GM08714 (cell line): Measurements from ENCODE around the gene PALS1.
A peak's percentile ranks its signal among the peaks of the same experiment; 100 is the strongest.

Experiments
- H3K4me3 ChIP-seq: fragments of 200-500 bp; sonication (Bioruptor generic); 2 replicates; pipeline ENCODE4 v1.5.1; 2014; ENCODE audit warnings: mild to moderate bottlenecking, low read length, inconsistent platforms
- ZNF274 ChIP-seq: IDR thresholded peaks from 2 replicates; pipeline ENCODE4 v1.6.1; 2012; ENCODE audit warnings: mild to moderate bottlenecking, low read depth, low read length

PALS1 gene

DNA sequence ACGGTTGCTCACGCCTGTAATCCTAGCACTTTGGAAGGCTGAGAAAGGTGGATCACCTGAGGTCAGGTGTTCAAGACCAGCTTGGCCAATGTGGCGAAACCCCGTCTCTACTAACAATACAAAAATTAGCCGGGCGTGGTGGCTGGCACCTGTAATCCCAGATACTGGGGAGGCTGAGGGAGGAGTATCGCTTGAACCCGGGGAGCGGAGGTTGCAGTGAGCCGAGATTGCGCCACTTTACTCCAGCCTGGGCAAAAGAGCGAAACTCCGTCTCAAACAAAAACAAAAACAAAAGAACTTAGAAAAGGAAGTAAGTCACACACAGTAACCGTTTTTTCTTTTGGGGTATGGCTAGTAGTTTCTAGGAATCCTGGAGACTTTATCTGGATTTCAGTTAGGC, 1.7 kb upstream of the PALS1 start:
- TF ChIP-seq ZNF274 = no peak
- no peak overlapping the region for H3K4me3 ChIP-seq

DNA sequence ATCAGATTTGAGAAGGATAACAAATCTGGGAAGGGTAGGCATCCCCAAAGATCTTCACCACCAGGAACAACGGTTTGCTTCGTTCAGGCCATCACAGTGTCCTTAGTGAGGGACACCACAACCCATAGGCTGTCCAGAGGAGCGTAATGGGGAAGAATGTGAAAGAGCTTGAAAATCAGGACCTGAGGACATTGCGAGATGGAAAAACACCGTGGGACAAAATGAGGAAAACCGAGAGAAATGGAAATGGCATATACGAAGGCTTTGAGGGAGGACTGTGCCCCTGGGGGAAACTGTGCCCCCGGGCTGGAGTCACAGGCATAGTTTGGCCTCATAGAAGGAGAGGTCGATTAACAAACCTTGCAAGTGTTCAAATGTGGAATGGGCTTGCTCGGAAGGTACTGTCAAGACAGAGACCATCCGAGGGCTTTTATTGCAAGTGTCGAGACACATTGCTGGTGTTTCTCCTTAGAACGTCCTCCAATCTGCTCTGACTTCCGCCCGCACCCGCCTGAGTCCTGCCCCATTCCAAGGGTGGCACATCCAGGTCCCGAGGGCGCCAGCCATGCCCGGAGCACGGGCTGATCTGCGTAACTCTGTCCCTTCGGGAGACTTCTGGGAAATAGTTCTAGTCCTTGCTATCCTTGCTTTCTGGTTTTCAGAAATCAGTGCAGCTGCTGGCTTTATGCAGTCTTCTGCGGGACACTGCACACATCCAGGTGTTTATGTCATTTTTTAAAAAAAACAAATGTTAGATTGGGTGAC, 885 bp upstream of the PALS1 start:
- no peak for TF ChIP-seq ZNF274
- peak overlapping the region; percentile 81 for H3K4me3 ChIP-seq

DNA sequence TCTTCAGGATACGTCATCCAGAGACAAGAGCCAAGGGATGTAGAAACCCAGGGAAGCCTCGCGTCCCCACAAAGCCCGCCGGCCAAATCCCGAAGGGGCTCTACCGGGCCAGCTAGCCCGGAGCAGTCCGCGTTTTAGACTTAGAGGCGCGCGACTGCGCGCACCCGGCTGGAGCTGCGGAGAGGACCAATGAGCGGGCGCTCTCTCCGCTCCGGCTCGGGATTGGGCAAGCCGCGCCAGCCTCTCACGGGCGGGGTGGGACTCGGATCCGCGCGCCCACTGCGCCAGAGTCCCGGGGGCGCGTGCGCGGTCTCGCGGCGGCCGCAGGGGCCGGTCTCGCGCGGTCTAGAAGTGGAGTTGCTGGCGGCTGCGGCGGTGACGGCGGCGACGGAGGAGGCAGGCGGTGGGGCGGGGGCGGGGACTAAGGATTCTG, 241 bp upstream of the PALS1 start:
- TF ChIP-seq ZNF274 = no peak
- peak overlapping the region; percentile 88 for H3K4me3 ChIP-seq

DNA sequence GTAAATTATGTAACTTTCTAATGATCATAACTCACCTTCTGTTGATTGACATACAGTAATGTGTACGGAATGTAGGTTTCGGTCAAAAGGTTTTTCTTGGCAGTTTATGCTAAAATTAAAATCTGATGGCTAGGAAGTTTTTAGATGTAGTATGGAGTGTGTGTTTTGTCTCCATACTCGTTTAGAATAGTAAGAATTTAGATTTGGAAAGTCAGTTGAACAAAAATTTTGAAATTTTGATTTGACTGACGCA, 859 bp downstream of the PALS1 start:
- no peak for TF ChIP-seq ZNF274
- H3K4me3 ChIP-seq = peak overlapping the region; percentile 88

DNA sequence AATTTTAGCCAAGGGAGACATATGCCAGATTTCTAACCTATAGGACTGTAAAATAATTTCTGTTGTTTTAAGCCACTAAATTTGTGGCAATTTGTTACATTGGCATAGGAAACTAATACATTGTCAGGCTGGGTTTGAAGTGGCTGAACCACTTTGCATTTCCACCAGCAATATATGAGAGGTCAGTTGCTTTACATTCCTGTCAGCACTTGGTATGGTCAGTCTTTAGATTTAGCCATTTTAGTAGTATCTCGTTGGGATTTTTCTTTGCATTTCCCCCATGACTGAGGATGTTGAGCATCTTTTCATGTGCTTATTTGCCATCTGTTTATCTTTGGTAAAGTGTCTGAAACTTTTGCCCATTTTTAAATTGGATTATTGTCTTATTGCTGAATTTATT, 3.9 kb downstream of the PALS1 start:
- no peak for TF ChIP-seq ZNF274
- no peak overlapping the region for H3K4me3 ChIP-seq

DNA sequence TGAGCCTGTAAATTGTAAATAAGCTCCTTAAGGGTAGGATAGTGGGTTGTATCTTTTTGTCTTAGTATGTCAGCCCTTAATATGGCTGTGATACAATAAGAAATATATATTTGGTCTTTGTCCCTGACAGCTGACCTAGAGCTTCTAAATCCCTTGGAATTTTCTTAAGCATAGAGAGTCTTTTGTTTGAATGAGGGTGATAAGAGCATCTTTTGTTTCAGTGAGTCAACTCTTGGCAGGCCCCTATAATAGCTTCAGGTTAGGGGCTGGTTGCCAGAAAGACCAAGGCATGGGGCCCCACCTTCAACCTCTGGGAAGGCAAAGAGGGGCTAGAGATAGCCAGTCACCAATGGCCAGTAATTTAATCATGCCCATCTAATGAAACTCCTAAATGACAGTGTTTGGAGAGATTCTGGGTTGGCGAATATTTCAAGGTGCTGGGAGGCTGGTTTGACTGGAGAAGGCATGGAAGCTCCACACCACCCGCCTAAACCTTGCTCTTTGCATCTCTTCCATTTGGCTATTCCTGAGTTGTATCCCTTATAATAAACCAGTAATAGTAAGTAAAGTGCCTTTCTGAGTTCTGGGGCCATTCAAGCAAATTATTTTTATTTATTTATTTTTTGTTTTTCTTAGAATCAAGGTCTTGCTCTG, 10.5 kb downstream of the PALS1 start:
- H3K4me3 ChIP-seq = no peak overlapping the region
- no peak for TF ChIP-seq ZNF274

DNA sequence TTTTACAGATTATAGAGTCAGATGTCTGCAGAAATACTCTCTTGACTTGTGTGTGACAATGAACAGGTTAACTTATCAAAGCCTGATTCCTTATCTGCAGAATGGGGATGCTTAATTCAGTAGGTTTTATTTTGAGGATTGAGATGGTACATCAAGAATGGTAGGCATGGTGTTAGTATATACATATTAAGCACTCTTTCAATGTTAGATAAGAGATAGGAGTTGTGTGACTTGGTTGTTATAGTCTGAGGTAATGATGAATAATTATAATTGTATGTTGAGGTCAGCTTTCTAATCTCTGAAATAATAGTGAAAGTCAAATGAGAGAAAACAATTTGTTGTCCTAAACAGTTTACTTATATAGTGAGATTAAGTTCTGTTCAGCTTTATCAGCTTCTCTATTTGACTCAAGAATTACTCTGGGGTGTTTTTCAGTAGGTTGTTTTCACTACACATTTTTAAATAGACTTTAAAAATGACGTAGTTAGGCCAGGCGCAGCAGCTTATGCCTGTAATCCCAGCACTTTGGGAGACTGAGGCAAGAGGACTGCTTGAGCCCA, 11.9 kb downstream of the PALS1 start:
- no peak for TF ChIP-seq ZNF274
- no peak overlapping the region for H3K4me3 ChIP-seq

DNA sequence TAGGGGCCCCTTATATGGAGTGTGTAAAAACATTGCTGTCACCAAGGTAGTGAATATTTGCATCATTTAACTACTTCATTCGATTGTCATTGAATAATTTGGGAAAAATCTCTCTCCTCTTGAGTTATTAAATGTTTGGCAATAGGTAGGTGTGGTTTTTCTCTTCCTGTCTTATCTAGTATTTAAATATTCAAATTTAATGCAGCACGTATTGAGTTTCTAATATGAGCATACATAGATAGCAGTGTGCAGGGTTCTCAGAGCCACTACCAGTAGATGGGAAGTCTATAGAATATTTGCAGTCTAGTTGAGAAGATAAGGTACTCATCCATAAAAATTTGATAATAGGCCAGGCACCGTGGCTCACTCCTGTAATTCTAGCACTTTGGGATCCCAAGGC, 16.7 kb downstream of the PALS1 start:
- H3K4me3 ChIP-seq = no peak overlapping the region
- TF ChIP-seq ZNF274 = no peak

DNA sequence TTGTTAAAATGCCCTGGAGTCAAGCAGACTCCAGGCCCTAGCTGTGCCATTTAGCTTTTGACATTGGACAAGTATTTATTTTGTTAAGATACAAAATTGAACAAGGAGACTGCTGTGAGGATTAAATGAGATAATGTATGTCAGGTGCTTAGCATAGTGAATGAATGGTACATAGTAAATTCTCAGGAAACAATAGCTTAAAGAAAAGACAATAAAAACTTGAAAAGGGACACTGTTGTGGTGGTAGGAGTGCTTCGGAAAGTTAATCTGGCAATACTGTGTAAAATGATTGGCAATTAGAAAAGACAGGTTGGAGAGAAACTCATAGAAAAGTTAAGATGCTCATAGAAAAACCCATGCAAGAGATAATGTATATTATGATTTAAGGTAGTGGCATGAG, 19.7 kb downstream of the PALS1 start:
- TF ChIP-seq ZNF274 = no peak
- H3K4me3 ChIP-seq = no peak overlapping the region

DNA sequence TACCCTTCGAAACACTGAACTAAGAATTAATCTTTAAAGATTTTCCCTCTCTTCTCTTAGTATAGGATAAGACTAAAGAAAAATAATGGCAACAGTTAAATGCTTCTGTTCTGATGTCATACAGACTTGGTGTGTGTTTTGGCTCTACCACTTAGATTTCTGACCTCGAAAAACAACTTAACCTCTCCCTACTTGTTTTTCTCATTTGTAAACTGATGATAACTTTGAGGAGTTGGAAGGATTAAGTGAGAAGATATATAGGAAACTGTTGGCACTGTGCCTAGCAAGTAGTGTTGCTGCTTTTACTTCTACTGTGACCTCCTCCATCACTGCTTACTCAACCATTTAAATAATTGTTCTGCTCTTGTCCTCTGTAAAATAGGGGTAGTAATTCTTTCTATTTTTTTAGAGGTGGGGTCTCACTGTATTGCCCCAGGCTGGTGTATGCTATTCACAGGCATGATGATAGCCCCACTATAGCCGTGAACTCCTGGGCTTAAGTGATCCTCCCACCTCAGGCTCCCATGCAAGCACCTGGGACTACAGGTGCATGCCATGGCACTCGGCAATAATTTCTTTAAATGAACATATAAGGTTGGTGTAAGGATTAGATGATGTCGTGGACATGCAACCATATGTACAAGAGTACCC, 22.4 kb downstream of the PALS1 start:
- H3K4me3 ChIP-seq = no peak overlapping the region
- TF ChIP-seq ZNF274 = no peak

DNA sequence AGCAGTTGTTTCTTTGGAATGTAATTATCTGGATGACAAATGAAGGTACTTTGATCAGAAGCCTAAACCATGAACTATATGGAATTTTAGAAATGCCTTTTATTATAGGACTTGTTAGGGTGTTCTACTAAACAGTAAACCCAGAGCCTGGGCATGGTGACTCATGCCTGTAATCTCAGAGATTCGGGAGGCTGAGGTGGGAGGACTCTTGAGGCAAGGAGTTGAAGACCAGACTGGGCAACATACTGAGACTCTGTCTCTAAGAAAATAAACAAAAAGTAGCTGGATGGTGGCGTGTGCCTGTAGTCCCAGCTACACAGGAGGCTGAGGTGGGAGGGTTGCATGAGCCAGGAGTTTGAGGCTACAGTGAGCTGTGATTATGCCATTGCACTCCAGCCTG, 23.9 kb downstream of the PALS1 start:
- no peak overlapping the region for H3K4me3 ChIP-seq
- no peak for TF ChIP-seq ZNF274

DNA sequence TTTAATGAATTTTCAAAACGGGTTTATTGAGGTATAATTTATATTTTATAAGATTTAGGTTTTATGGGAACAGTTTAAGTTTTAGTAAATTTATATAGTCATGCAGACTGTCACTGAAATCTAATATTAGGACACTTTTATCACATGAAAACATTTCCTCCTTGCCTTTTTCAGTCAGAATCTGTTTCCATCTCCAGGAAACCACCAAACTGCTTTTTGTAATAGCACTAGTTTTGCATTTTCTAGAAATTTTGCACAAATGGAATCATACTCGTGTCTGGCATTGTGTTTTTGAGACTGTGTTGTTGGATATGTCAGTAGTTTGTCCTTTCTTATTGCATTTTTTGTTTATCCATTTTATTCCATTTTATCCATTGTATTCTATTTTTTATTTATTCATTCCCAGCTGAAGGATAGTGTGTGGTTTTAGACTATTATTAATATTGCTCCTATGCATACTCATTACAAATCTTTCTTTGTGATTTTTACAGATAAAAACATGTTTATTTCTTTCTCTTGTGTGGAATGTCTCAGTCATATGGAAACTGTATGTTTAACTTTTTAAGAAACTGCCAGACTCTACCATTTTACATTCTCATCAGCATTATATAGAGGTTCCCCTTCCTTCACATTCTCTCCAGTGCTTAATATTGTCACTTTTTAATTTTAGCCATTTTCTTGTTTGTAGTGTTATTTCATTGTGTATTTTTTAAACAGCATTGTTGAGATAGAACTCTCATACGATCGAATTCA, 26.5 kb downstream of the PALS1 start:
- TF ChIP-seq ZNF274 = no peak
- no peak overlapping the region for H3K4me3 ChIP-seq

DNA sequence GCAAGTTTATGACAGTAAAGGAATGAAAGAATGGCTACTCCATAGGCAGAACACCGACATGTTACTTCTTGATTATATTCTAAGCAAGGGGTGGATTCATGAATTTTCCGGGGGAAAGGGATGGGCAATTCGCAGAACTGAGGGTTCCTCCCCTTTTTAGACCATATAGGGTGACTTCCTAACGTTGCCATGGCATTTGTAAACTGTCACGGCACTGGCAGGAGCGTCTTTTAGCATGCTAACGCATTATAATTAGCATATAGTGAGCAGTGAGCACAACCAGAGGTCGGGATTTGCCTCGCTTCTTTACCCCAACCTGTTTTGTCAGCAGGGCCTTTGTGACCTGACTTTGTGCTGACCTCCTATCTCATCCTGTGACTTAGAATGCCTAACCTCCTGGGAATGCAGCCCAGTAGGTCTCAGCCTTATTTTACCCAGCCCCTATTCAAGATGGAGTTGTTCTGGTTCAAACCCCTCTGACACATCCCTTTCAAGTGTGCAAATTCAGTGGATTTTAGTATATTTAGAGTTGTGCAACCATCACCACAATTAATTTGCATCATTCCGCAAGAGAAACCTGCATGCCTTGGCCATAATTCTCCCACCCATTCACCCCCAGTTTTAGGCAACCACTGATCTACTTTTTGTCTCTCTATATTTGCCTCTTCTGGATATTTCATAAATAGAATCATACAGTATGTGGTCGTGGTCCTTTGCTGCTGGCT, 27.4 kb downstream of the PALS1 start:
- no peak overlapping the region; the same call in 1 of the 2 replicates for H3K4me3 ChIP-seq
- no peak for TF ChIP-seq ZNF274
